NCI-H446 (cell line): ENCODE results near the gene PFKFB4.

Experiments used
- DNase-seq, 2 experiments: peaks; one replicate each; lab custom pipeline; 2025; lab: John Stamatoyannopoulos, UW

The PFKFB4 gene

GRCh38 chr3:48584836-48585235, 28.2 kb upstream of the PFKFB4 start:
- no peak for DNase-seq

- DNase-seq, result no peak
These were observed 25.2 kb upstream of the PFKFB4 start for GRCh38 chr3:48581621-48582481.

GRCh38 chr3:48576647-48577046, 20.0 kb upstream of the PFKFB4 start:
- no peak for DNase-seq

- DNase-seq, result no peak
These were observed 18.8 kb upstream of the PFKFB4 start for GRCh38 chr3:48575366-48575765.

- DNase-seq, result no peak
These were observed 17.5 kb upstream of the PFKFB4 start for GRCh38 chr3:48573973-48574585.

- DNase-seq, result no peak
These were observed 15.9 kb upstream of the PFKFB4 start for GRCh38 chr3:48572517-48572916.

GRCh38 chr3:48571938-48572337, 15.3 kb upstream of the PFKFB4 start:
- DNase-seq, result no peak

GRCh38 chr3:48569808-48570450, 13.3 kb upstream of the PFKFB4 start:
- no peak for DNase-seq

- DNase-seq, result no peak
These were observed 12.8 kb upstream of the PFKFB4 start for GRCh38 chr3:48569400-48569799.

- DNase-seq, result no peak
These were observed 11.9 kb upstream of the PFKFB4 start for GRCh38 chr3:48568476-48568875.

- no peak for DNase-seq
These were observed 10.9 kb upstream of the PFKFB4 start for GRCh38 chr3:48567500-48567899.

GRCh38 chr3:48567090-48567489, 10.5 kb upstream of the PFKFB4 start:
- no peak for DNase-seq

- DNase-seq, result no peak
These were observed 9.8 kb upstream of the PFKFB4 start for GRCh38 chr3:48566401-48566760.

- DNase-seq, result peak in 1 of 2 experiments; percentile 17
These were observed 9.2 kb upstream of the PFKFB4 start for GRCh38 chr3:48565591-48566400.

GRCh38 chr3:48565186-48565585, 8.6 kb upstream of the PFKFB4 start:
- no peak for DNase-seq

- no peak for DNase-seq
These were observed 8.1 kb upstream of the PFKFB4 start for GRCh38 chr3:48564667-48565066.

GRCh38 chr3:48564022-48564421, 7.4 kb upstream of the PFKFB4 start:
- no peak for DNase-seq

GRCh38 chr3:48563382-48563918, 6.8 kb upstream of the PFKFB4 start, which contains the start of gene UCN2:
UCN2 (minus strand) TSS chr3:48563781; CDS start chr3:48563124, 657 bp downstream.
- DNase-seq, result no peak

GRCh38 chr3:48562367-48563095, 5.9 kb upstream of the PFKFB4 start:
- DNase-seq, result no peak

GRCh38 chr3:48561045-48561736, 4.6 kb upstream of the PFKFB4 start:
- DNase-seq, result no peak

GRCh38 chr3:48560648-48561018, 4.0 kb upstream of the PFKFB4 start:
- no peak for DNase-seq
